NCI-H524 (cell line): ENCODE data around the gene TMEM219.
"Not testable (repeated sequence)": the region's sequence is repeated elsewhere in the genome, so short reads cannot be mapped to it uniquely, and the experiment has no call there.

Experiments
- DNase-seq, 2 experiments: peaks; one replicate each; lab custom pipeline; 2025; lab: John Stamatoyannopoulos, UW

Gene TMEM219

DNA sequence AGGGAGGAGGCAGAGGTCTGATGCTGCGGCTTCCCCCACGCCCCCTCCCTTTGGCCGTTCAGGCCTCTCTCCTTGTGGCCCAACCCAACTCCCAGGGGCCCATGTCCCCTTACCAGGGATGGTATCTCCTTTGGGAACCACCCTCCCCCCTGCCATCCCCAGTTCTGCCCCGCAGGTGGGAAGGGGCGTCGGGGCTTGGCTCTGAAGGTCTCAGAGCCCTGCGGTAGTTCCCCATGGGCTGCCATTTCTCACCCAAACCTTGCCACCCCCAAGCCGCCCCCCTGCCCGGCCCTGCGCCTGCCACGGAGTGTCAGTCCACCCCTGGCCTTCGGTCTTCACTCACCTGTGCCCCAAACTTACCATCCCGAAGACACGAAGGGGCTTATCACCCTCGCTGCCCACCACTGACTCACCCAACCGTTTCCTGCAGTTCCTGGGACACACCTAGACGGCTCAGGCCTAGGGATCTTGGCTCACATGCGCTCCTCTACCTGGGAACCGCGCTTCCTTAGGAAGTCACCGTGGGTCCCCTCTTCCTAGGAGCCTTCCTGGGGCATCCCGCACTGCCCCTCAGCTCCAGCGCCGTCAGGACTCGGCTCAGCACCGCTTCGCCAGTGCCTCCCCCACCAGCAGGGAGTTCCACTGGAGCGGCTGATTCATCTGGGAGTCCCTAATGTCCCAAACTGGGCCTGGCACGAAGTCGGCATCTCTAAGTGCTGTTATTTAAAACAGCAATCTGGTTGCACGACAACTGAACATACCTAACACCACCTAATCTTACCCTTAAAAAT is 50.0 kb downstream of the TMEM219 start:
- no peak for DNase-seq

GRCh38 chr16:30012598-30012997 is 50.7 kb downstream of the TMEM219 start:
- DNase-seq: not testable (repeated sequence)

DNA sequence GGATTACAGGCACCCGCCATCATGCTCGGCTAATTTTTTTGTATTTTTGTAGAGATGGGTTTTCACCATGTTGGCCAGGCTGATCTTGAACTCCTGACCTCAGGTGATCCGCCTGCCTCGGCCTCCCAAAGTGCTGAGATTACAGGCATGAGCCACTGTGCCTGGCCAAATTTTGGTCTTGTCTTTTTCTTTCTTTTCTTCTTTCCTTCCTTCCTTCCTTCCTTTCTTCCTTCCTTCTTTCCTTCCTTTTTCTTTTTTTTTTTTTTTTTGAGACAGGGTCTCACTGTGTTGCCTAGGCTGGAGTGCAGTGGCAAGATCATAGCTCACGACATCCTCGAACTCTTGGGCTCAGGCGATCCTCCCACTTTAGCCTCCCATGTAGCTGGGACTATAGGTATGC is 53.6 kb downstream of the TMEM219 start:
- not testable (repeated sequence) for DNase-seq

DNA sequence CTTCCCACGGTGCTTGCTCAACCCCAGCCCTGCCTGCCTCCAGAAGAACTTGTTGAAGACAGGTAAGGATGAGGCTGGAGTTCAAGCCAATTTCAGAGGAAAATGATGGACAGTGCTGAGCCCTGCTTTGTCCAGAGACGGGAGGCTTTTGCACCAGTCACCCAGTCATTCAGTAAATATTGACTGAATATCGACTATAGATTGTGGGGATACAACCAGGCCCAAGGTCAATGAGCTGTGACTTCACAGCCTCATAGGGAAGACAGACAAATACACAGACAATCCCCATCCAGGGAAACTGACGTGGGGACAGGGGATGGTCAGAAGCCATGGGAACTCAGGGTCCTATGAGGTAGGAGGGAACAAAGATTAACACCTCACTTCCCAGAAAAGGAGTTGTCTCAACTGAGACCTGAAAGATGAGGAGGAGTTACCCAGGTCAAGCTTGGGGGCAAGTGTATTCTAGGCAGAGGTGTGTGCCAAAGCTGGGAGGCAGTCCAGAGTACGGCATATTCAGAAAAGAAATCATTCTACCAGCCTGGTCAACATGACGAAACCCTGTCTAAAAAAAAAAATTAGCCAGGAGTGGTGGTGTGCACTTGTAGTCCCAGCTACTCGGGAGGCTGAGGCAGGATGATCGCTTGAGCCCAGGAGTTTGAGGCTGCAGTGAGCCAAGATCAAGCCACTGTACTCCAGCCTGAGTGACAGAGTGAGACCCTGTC is 54.8 kb downstream of the TMEM219 start:
- no peak for DNase-seq

GRCh38 chr16:30017277-30017656 is 55.4 kb downstream of the TMEM219 start:
- no peak for DNase-seq

DNA sequence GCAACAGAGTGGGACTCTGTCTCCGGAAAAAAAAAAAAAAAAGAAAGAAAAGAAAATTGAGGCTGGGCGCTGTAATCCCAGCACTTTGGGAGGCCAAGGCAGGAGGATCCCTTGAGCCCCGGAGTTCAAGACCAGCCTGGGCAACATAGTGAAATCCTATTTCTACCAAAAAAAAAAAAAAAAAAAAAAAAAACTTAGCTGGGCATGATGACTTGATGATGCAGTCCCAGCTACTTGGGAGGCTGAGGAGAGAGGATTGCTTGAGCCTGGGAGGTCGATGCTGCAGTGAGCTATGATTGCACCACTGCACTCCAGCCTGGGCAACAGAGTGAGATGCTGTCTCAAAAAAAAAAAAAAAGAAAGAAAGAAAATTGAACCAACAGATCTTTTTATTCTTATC is 56.1 kb downstream of the TMEM219 start:
- not testable (repeated sequence) for DNase-seq

GRCh38 chr16:30018731-30019158 is 56.9 kb downstream of the TMEM219 start:
- DNase-seq: no peak
